OCI-LY1 (cell line): Measurements from ENCODE around the gene SAYSD1.

Experiments
- H2AFZ ChIP-seq: fragments of 200-600 bp; sonication (generic), shearing (Covaris generic); 2 replicates; pipeline ENCODE4 v1.6.0; 2014; ENCODE audit warnings: antibody characterized with exemption, mild to moderate bottlenecking, low read length
- H3F3A ChIP-seq: fragments of 200-600 bp; sonication (generic), shearing (Covaris generic); 2 replicates; pipeline ENCODE4 v1.6.0; 2014; ENCODE audit warnings: mild to moderate bottlenecking, antibody characterized with exemption, low read length, moderate library complexity; ENCODE audit not compliant: insufficient read depth
- H3K27ac ChIP-seq: fragments of 200-600 bp; sonication (generic); 2 replicates; pipeline ENCODE4 v1.5.1; 2014; ENCODE audit warnings: low read length, mixed run types, mild to moderate bottlenecking, low read depth; ENCODE audit not compliant: poor library complexity, severe bottlenecking
- H3K27me3 ChIP-seq: fragments of 200-600 bp; sonication (generic); 2 replicates; pipeline ENCODE4 v1.6.0; 2014; ENCODE audit warnings: antibody characterized with exemption, mild to moderate bottlenecking, low read length, moderate library complexity; ENCODE audit not compliant: insufficient read depth
- H3K36me3 ChIP-seq: fragments of 200-600 bp; sonication (generic); 2 replicates; pipeline ENCODE4 v1.6.1; 2014; ENCODE audit warnings: mild to moderate bottlenecking, antibody characterized with exemption, low read length, moderate library complexity, mixed read lengths; ENCODE audit not compliant: insufficient read depth
- H3K4me1 ChIP-seq: fragments of 200-600 bp; sonication (generic); 2 replicates; pipeline ENCODE4 v1.5.1; 2014; ENCODE audit warnings: mild to moderate bottlenecking, low read length, moderate library complexity; ENCODE audit not compliant: insufficient read depth, severe bottlenecking
- H3K4me2 ChIP-seq: fragments of 200-600 bp; sonication (generic), shearing (Covaris generic); 2 replicates; pipeline ENCODE4 v1.6.1; 2014; ENCODE audit warnings: low read length
- H3K4me3 ChIP-seq: fragments of 200-600 bp; sonication (generic); 2 replicates; pipeline ENCODE4 v1.5.1; 2014; ENCODE audit warnings: low read length, low read depth, mild to moderate bottlenecking, mixed read lengths; ENCODE audit not compliant: poor library complexity, severe bottlenecking
- H3K79me2 ChIP-seq: fragments of 200-600 bp; shearing (Covaris generic); 2 replicates; pipeline ENCODE4 v1.6.1; 2016; ENCODE audit warnings: mixed run types, low read length, mixed read lengths; ENCODE audit not compliant: insufficient read depth
- H3K9ac ChIP-seq: fragments of 200-600 bp; sonication (generic), shearing (Covaris generic); 2 replicates; pipeline ENCODE4 v1.6.1; 2014; ENCODE audit warnings: mild to moderate bottlenecking, low read length, mixed read lengths
- H3K9me2 ChIP-seq: fragments of 200-600 bp; sonication (generic), shearing (Covaris generic); 2 replicates; pipeline ENCODE4 v1.6.1; 2014; ENCODE audit warnings: low read depth, mild to moderate bottlenecking, low read length, mixed read lengths
- H3K9me3 ChIP-seq: fragments of 200-600 bp; shearing (Covaris generic); 2 replicates; pipeline ENCODE4 v1.6.1; 2014; ENCODE audit warnings: low read length, mixed read lengths
- H4K20me1 ChIP-seq: fragments of 200-600 bp; sonication (generic), shearing (Covaris generic); 2 replicates; pipeline ENCODE4 v1.6.0; 2016; ENCODE audit warnings: mild to moderate bottlenecking, low read length; ENCODE audit not compliant: insufficient read depth
- EZH2 ChIP-seq: fragments of 200-600 bp; sonication (generic), shearing (Covaris generic); IDR thresholded peaks from 2 replicates; pipeline ENCODE4 v1.8.0; 2017; ENCODE audit warnings: borderline replicate concordance, mixed run types, mild to moderate bottlenecking, antibody characterized with exemption, low read length, moderate library complexity, mixed read lengths
- TF ChIP-seq, protein P1 (sequence below): fragments of 200-600 bp; sonication (generic), shearing (Covaris generic); IDR thresholded peaks from 2 replicates; pipeline ENCODE4 v1.5.1; 2017; ENCODE audit warnings: mild to moderate bottlenecking, antibody characterized with exemption, low read length, moderate library complexity, mixed read lengths

Gene SAYSD1

DNA sequence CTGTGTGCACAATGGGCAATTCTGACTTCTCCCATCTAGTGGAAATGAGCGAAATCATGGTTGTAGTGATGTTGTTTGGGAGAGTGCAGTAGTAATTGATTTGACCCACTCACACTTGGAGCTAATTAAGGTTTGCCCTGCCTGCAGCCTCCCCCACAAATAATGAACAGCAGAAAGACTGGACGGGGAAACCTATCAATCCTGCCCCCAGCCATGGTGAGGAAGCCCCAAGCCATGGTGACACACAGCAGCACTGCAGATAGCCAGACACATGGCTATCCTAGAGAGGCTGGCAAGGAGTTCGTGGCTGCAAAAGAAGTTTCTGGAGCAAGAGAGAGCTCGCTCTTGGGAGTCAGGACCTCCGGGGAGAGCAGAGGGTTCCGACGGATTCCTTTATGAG lies 27.8 kb downstream of the SAYSD1 start:
- no peaks in the 10 kb centered on the region for H3K9me3 ChIP-seq
- H3K9me2 ChIP-seq = no peaks in the 10 kb centered on the region
- H4K20me1 ChIP-seq = no peaks in the 10 kb centered on the region
- no peak overlapping the region for H3K4me2 ChIP-seq
- no peaks in the 10 kb centered on the region for H3K36me3 ChIP-seq
- no peaks in the 10 kb centered on the region for H3K79me2 ChIP-seq
- no peak overlapping the region for H3K4me3 ChIP-seq
- no peak overlapping the region for H3K9ac ChIP-seq
- H3K27me3 ChIP-seq = no peaks in the 10 kb centered on the region
- no peaks in the 10 kb centered on the region for H3K4me1 ChIP-seq
- H2AFZ ChIP-seq = no peak overlapping the region
- no peak overlapping the region for H3K27ac ChIP-seq
- no peaks in the 10 kb centered on the region for H3F3A ChIP-seq
- TF ChIP-seq, protein P1, sequence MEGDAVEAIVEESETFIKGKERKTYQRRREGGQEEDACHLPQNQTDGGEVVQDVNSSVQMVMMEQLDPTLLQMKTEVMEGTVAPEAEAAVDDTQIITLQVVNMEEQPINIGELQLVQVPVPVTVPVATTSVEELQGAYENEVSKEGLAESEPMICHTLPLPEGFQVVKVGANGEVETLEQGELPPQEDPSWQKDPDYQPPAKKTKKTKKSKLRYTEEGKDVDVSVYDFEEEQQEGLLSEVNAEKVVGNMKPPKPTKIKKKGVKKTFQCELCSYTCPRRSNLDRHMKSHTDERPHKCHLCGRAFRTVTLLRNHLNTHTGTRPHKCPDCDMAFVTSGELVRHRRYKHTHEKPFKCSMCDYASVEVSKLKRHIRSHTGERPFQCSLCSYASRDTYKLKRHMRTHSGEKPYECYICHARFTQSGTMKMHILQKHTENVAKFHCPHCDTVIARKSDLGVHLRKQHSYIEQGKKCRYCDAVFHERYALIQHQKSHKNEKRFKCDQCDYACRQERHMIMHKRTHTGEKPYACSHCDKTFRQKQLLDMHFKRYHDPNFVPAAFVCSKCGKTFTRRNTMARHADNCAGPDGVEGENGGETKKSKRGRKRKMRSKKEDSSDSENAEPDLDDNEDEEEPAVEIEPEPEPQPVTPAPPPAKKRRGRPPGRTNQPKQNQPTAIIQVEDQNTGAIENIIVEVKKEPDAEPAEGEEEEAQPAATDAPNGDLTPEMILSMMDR = no peak

DNA sequence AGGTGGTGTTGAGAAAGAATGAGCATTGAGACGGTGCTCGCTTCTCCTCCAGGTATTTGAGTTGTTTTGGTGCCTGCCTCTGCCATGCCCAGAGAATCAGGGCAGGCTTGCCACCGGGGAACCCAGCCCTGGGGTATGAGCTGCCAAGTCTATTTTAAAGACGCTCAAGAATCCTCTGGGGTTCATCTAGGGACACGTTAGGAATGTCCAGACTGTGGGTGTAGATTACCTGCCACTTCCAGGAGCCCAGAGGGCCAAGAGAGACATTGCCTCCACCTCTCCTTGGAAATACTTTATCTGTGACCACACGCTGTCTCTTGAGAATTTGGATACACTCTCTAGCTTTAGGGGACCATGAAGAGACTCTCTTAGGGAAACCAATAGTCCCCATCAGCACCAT lies 28.3 kb downstream of the SAYSD1 start:
- no peak overlapping the region for H3K9ac ChIP-seq
- no peaks in the 10 kb centered on the region for H3K9me2 ChIP-seq
- H3K4me2 ChIP-seq = no peak overlapping the region
- TF ChIP-seq, protein P1 = no peak
- no peaks in the 10 kb centered on the region for H3K27me3 ChIP-seq
- H3K79me2 ChIP-seq = no peaks in the 10 kb centered on the region
- no peak overlapping the region for H3K4me3 ChIP-seq
- no peaks in the 10 kb centered on the region for H3K9me3 ChIP-seq
- H2AFZ ChIP-seq = no peak overlapping the region
- H3K36me3 ChIP-seq = no peaks in the 10 kb centered on the region
- H4K20me1 ChIP-seq = no peaks in the 10 kb centered on the region
- H3K4me1 ChIP-seq = no peaks in the 10 kb centered on the region
- H3F3A ChIP-seq = no peaks in the 10 kb centered on the region
- H3K27ac ChIP-seq = no peak overlapping the region

DNA sequence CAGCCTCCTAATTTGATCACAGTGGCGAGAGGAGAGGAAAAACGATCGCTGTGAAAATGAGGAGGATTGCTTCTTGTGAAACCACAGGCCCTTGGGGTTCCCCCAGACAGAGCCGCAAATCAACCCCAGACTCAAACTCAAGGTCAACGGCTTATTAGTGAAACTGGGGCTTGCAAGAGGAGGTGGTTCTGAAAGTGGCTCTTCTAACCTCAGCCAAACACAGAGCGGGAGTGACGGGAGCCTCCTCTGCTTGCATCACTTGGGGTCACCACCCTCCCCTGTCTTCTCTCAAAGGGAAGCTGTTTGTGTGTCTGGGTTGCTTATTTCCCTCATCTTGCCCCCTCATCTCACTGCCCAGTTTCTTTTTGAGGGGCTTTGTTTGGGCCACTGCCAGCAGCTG lies 28.7 kb downstream of the SAYSD1 start:
- Histone ChIP-seq H3K9me3 (no peaks in the 10 kb centered on the region), H3K36me3 (no peaks in the 10 kb centered on the region), H3K4me3 (no peak overlapping the region), H3K27me3 (no peaks in the 10 kb centered on the region), H3F3A (no peaks in the 10 kb centered on the region), H3K27ac (no peak overlapping the region), H3K9me2 (no peaks in the 10 kb centered on the region), H2AFZ (no peak overlapping the region), H3K79me2 (no peaks in the 10 kb centered on the region), H3K4me2 (no peak overlapping the region), H4K20me1 (no peaks in the 10 kb centered on the region), H3K4me1 (no peaks in the 10 kb centered on the region), H3K9ac (no peak overlapping the region)
- TF ChIP-seq EZH2 = no peak
- TF ChIP-seq, protein P1 = no peak
